NT2/D1 (cell line): ENCODE results near the gene PPP6R1.
A peak's percentile ranks its signal among the peaks of the same experiment; 100 is the strongest.
"Not testable (repeated sequence)": the region's sequence is repeated elsewhere in the genome, so short reads cannot be mapped to it uniquely, and the experiment has no call there.

Experiments
- DNase-seq: peaks from one replicate; pipeline ENCODE4 v3.0.0-alpha.2; 2011; ENCODE audit warnings: low read depth, low spot score
- H3K27me3 ChIP-seq: 2 replicates; pipeline ENCODE4 v1.6.0; 2011; ENCODE audit warnings: mild to moderate bottlenecking; ENCODE audit not compliant: insufficient read length, insufficient read depth
- H3K36me3 ChIP-seq: 2 replicates; pipeline ENCODE4 v1.6.1; 2011; ENCODE audit warnings: mild to moderate bottlenecking, low read length, mixed read lengths; ENCODE audit not compliant: insufficient read depth, insufficient read length
- H3K4me1 ChIP-seq: 2 replicates; pipeline ENCODE4 v1.5.1; 2011; ENCODE audit not compliant: insufficient read depth, insufficient read length
- H3K4me3 ChIP-seq: 2 replicates; pipeline ENCODE4 v1.5.1; 2011; ENCODE audit warnings: low read depth; ENCODE audit not compliant: insufficient read length
- H3K9ac ChIP-seq: 2 replicates; pipeline ENCODE4 v1.6.0; 2011; ENCODE audit warnings: low read depth; ENCODE audit not compliant: insufficient read length
- H3K9me3 ChIP-seq: 2 replicates; pipeline ENCODE4 v1.5.1; 2011; ENCODE audit warnings: mild to moderate bottlenecking, low read length; ENCODE audit not compliant: insufficient read depth
- SUZ12 ChIP-seq: IDR thresholded peaks from 2 replicates; pipeline ENCODE4 v1.6.1; 2011; ENCODE audit not compliant: insufficient read length, insufficient read depth; ENCODE audit errors: extremely low read depth
- YY1 ChIP-seq: IDR thresholded peaks from 2 replicates; pipeline ENCODE4 v1.6.1; 2011; ENCODE audit not compliant: insufficient read length, insufficient read depth
- ZNF274 ChIP-seq: IDR thresholded peaks from 2 replicates; pipeline ENCODE4 v1.6.1; 2011; ENCODE audit warnings: mild to moderate bottlenecking, low read depth, low read length

PPP6R1 gene

GRCh38 chr19:55209693-55210472 is 48.9 kb downstream of the PPP6R1 start:
- DNase-seq, result no peak
- Histone ChIP-seq H3K9ac (no peak overlapping the region), H3K4me1 (peaks cover 7% of the 10 kb centered on the region), H3K4me3 (no peak overlapping the region), H3K9me3 (peaks cover 17% of the 10 kb centered on the region; the same call in 1 of the 2 replicates), H3K36me3 (no peaks in the 10 kb centered on the region), H3K27me3 (no peaks in the 10 kb centered on the region)
- no peak for TF ChIP-seq ZNF274
- TF ChIP-seq SUZ12, result no peak
- TF ChIP-seq YY1, result no peak

- no peak for DNase-seq
- Histone ChIP-seq H3K27me3 (no peaks in the 10 kb centered on the region), H3K9me3 (peaks cover 17% of the 10 kb centered on the region; the same call in 1 of the 2 replicates), H3K9ac (no peak within 1 kb of the TSS), H3K4me3 (no peak within 1 kb of the TSS), H3K4me1 (peaks cover 7% of the 10 kb centered on the region), H3K36me3 (no peaks in the 10 kb centered on the region)
- TF ChIP-seq SUZ12 (no peak), YY1 (no peak), ZNF274 (no peak)
Measured at GRCh38 chr19:55208880-55209692, 49.7 kb downstream of the PPP6R1 start, which contains the start of gene PTPRH. Gene PTPRH (minus strand): TSS chr19:55209501. CDS start chr19:55209433, 68 bp downstream.

GRCh38 chr19:55206664-55207500 is 51.9 kb downstream of the PPP6R1 start:
- DNase-seq, result peak; percentile 40
- H3K4me1 ChIP-seq, result peaks cover 7% of the 10 kb centered on the region
- H3K36me3 ChIP-seq, result no peaks in the 10 kb centered on the region
- H3K9ac ChIP-seq, result no peak overlapping the region
- TF ChIP-seq SUZ12 (no peak), ZNF274 (no peak), YY1 (no peak)
- peak overlapping the region; percentile 24 for H3K4me3 ChIP-seq
- H3K9me3 ChIP-seq, result no peaks in the 10 kb centered on the region
- no peaks in the 10 kb centered on the region for H3K27me3 ChIP-seq

- H3K4me1 ChIP-seq, H3K4me3 ChIP-seq, H3K9me3 ChIP-seq, H3K27me3 ChIP-seq, H3K9ac ChIP-seq, DNase-seq, H3K36me3 ChIP-seq: not testable (repeated sequence)
Measured at GRCh38 chr19:55202199-55202598, 56.6 kb downstream of the PPP6R1 start.

GRCh38 chr19:55199620-55200204 is 59.1 kb downstream of the PPP6R1 start:
- no peaks in the 10 kb centered on the region for H3K27me3 ChIP-seq
- no peak overlapping the region for H3K4me3 ChIP-seq
- H3K36me3 ChIP-seq, result no peaks in the 10 kb centered on the region
- H3K9me3 ChIP-seq, result no peaks in the 10 kb centered on the region
- no peak for TF ChIP-seq YY1
- TF ChIP-seq SUZ12, result no peak
- no peak for TF ChIP-seq ZNF274
- DNase-seq, result no peak
- H3K9ac ChIP-seq, result no peak overlapping the region
- H3K4me1 ChIP-seq, result no peaks in the 10 kb centered on the region

- no peaks in the 10 kb centered on the region for H3K27me3 ChIP-seq
- H3K9me3 ChIP-seq, result no peaks in the 10 kb centered on the region
- no peaks in the 10 kb centered on the region for H3K4me1 ChIP-seq
- TF ChIP-seq YY1 (no peak), ZNF274 (no peak), SUZ12 (no peak)
- no peak overlapping the region for H3K9ac ChIP-seq
- DNase-seq, result no peak
- H3K36me3 ChIP-seq, result no peaks in the 10 kb centered on the region
- no peak overlapping the region for H3K4me3 ChIP-seq
Measured at GRCh38 chr19:55198651-55199050, 60.2 kb downstream of the PPP6R1 start.

- no peak for DNase-seq
- TF ChIP-seq YY1 (no peak), SUZ12 (no peak), ZNF274 (no peak)
- Histone ChIP-seq H3K4me1 (no peaks in the 10 kb centered on the region), H3K27me3 (no peaks in the 10 kb centered on the region), H3K36me3 (no peaks in the 10 kb centered on the region), H3K9me3 (no peaks in the 10 kb centered on the region), H3K9ac (no peak overlapping the region), H3K4me3 (no peak overlapping the region)
Measured at GRCh38 chr19:55197528-55197927, 61.3 kb downstream of the PPP6R1 start.
